ENCODE data around the gene IMPA2.

- TF ChIP-seq, protein P1, sequence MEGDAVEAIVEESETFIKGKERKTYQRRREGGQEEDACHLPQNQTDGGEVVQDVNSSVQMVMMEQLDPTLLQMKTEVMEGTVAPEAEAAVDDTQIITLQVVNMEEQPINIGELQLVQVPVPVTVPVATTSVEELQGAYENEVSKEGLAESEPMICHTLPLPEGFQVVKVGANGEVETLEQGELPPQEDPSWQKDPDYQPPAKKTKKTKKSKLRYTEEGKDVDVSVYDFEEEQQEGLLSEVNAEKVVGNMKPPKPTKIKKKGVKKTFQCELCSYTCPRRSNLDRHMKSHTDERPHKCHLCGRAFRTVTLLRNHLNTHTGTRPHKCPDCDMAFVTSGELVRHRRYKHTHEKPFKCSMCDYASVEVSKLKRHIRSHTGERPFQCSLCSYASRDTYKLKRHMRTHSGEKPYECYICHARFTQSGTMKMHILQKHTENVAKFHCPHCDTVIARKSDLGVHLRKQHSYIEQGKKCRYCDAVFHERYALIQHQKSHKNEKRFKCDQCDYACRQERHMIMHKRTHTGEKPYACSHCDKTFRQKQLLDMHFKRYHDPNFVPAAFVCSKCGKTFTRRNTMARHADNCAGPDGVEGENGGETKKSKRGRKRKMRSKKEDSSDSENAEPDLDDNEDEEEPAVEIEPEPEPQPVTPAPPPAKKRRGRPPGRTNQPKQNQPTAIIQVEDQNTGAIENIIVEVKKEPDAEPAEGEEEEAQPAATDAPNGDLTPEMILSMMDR (IDR thresholded peaks at IDR 0.05; ENCODE audit: poor library complexity) = no peak
- no peak for TF ChIP-seq EZH2 (IDR thresholded peaks at IDR 0.05; ENCODE audit: borderline replicate concordance)
- no peak for TF ChIP-seq EZH2phosphoT487 (IDR thresholded peaks at IDR 0.05; ENCODE audit: low read depth, severe bottlenecking, unreplicated experiment)
These were observed 62.5 kb downstream of the IMPA2 start for GRCh38 chr18:12043811-12044210.

Data from hepatocyte (in vitro differentiated cells).